ENCODE results near the gene TGFB1.

GRCh38 chr19:41325947-41326706, 27.6 kb downstream of the TGFB1 start:
- TF ChIP-seq ZNF607 (CRISPR knock-in tag; IDR thresholded peaks at IDR 0.05; ENCODE audit: borderline replicate concordance) (no peak), TP53 (CRISPR knock-in tag; conservative IDR thresholded peaks at IDR 0.05) (no peak), NR2F6 (IDR thresholded peaks at IDR 0.05) (no peak), NR2F6 (CRISPR knock-in tag; IDR thresholded peaks at IDR 0.05) (no peak), RBFOX2 (IDR thresholded peaks at IDR 0.05; ENCODE audit: low read depth, low read length) (peak; percentile 63), CTCF (CRISPR knock-in tag; IDR thresholded peaks at IDR 0.05) (peak; percentile 6; the same call in 1 of the 2 replicates)

Measured in HepG2 (cell line).